Hair follicular keratinocyte (primary cell): Measurements from ENCODE around the gene CEBPE. TPM values are rescaled to one million over a fixed set of nuclear protein-coding genes. Genes with fewer than 3 reads are reported as not detected.

Source experiments
- total RNA-seq: library from RNA; depleted of rRNA; stranded (reverse); fragments of >200 nt; gene quantifications from 2 replicates; pipeline ENCODE4 v1.2.3, GENCODE V29; 2015

CEBPE gene
- total RNA-seq, result not detected in 2 replicates

GRCh38 chr14:23118506-23119362 lies at the start of gene CEBPE:
TSS of gene CEBPE (minus strand) at chr14:23119255. CDS start at chr14:23119091, 164 bp downstream.

GRCh38 chr14:23104591-23105347 lies 14.3 kb downstream of the CEBPE start, which contains the start of gene CIROP:
TSS of gene CIROP (minus strand) at chr14:23104989. CDS start at chr14:23104920, 69 bp downstream.

GRCh38 chr14:23095196-23096108 lies 23.6 kb downstream of the CEBPE start, which contains the start of gene C14orf119:
TSS of gene C14orf119 (plus strand) at chr14:23095505. CDS start at chr14:23097659, 2,154 bp downstream.

GRCh38 chr14:23094666-23095195 lies 24.3 kb downstream of the CEBPE start, which contains the start of gene ACIN1:
TSS of gene ACIN1 (minus strand) at chr14:23095136. CDS start at chr14:23095112, 24 bp downstream.

Other genes starting within 250 kb of the CEBPE start
- 83.4 and 117 TPM in 2 replicates for gene LRP10, start 247.5 kb downstream of the CEBPE start, total RNA-seq
- gene REM2, start 236.0 kb downstream of the CEBPE start, total RNA-seq, result 0.04 and 0.39 TPM in 2 replicates
- 37.6 and 47.2 TPM in 2 replicates for gene RBM23, start 200.1 kb downstream of the CEBPE start, total RNA-seq
- 88.4 and 111 TPM in 2 replicates for gene PRMT5, start 189.9 kb downstream of the CEBPE start, total RNA-seq
- 93.3 and 103 TPM in 2 replicates for gene HAUS4, start 162.2 kb downstream of the CEBPE start, total RNA-seq
- gene AJUBA, start 136.7 kb downstream of the CEBPE start, total RNA-seq, result 144 and 157 TPM in 2 replicates
- 16.7 and 18.8 TPM in 2 replicates for gene C14orf93, start 109.1 kb downstream of the CEBPE start, total RNA-seq
- gene PSMB5, start 84.4 kb downstream of the CEBPE start, total RNA-seq, result 250 and 359 TPM in 2 replicates
- not detected in 2 replicates for gene PSMB11, start 77.0 kb downstream of the CEBPE start, total RNA-seq
- 6.0 and 8.8 TPM in 2 replicates for gene CDH24, start 61.7 kb downstream of the CEBPE start, total RNA-seq
- 57.8 and 63.2 TPM in 2 replicates for gene ACIN1, start 24.1 kb downstream of the CEBPE start, total RNA-seq
- 53.8 and 57.8 TPM in 2 replicates for gene C14orf119, start 23.8 kb downstream of the CEBPE start, total RNA-seq
- not detected in 2 replicates for gene CIROP, start 14.3 kb downstream of the CEBPE start, total RNA-seq
- gene SLC7A8, start 64.4 kb upstream of the CEBPE start, total RNA-seq, result 53.1 and 61.2 TPM in 2 replicates
- gene RNF212B, start 118.7 kb upstream of the CEBPE start, total RNA-seq, result not detected in 2 replicates
- gene HOMEZ, start 166.9 kb upstream of the CEBPE start, total RNA-seq, result 11.6 and 14.8 TPM in 2 replicates
- 0.70 and 3.3 TPM in 2 replicates for gene PPP1R3E, start 183.6 kb upstream of the CEBPE start, total RNA-seq
- 25.4 and 25.6 TPM in 2 replicates for gene BCL2L2, start 187.6 kb upstream of the CEBPE start, total RNA-seq
- gene PABPN1, start 202.2 kb upstream of the CEBPE start, total RNA-seq, result 34.5 and 56.2 TPM in 2 replicates
- 1.4 and 5.9 TPM in 2 replicates for gene SLC22A17, start 233.6 kb upstream of the CEBPE start, total RNA-seq
- 8.2 and 10.1 TPM in 2 replicates for gene EFS, start 245.9 kb upstream of the CEBPE start, total RNA-seq